HG03354 (cell line): Measurements from ENCODE around the gene SMTNL1.

ENCODE experiments used
- ATAC-seq: cut with Tn5 transposase; IDR thresholded peaks from one replicate; pipeline ENCODE4 v1.9.1; 2021; ENCODE audit warnings: mild to moderate bottlenecking; ENCODE audit not compliant: unreplicated experiment, poor library complexity, severe bottlenecking

SMTNL1 gene

GRCh38 chr11:57542582-57542981 lies 5.2 kb downstream of the SMTNL1 start:
- ATAC-seq = no peak

GRCh38 chr11:57543593-57543992 lies 6.2 kb downstream of the SMTNL1 start:
- ATAC-seq = no peak

GRCh38 chr11:57544566-57544965 lies 7.2 kb downstream of the SMTNL1 start:
- no peak for ATAC-seq

- ATAC-seq = no peak
Observed at GRCh38 chr11:57545883-57546282, 8.5 kb downstream of the SMTNL1 start.

GRCh38 chr11:57546451-57546850 lies 9.1 kb downstream of the SMTNL1 start:
- ATAC-seq = no peak

GRCh38 chr11:57546869-57547475 lies 9.6 kb downstream of the SMTNL1 start:
- ATAC-seq = peak; percentile 64

- peak; percentile 87 for ATAC-seq
Observed at GRCh38 chr11:57547854-57548377, 10.5 kb downstream of the SMTNL1 start.

- ATAC-seq = no peak
Observed at GRCh38 chr11:57549983-57550382, 12.6 kb downstream of the SMTNL1 start.

GRCh38 chr11:57551941-57552340 lies 14.5 kb downstream of the SMTNL1 start:
- ATAC-seq = no peak

GRCh38 chr11:57552479-57552878 lies 15.1 kb downstream of the SMTNL1 start:
- no peak for ATAC-seq

GRCh38 chr11:57555393-57555792 lies 18.0 kb downstream of the SMTNL1 start:
- no peak for ATAC-seq

GRCh38 chr11:57556041-57556440 lies 18.6 kb downstream of the SMTNL1 start:
- no peak for ATAC-seq

- no peak for ATAC-seq
Observed at GRCh38 chr11:57560146-57560545, 22.8 kb downstream of the SMTNL1 start.

GRCh38 chr11:57562596-57562995 lies 25.2 kb downstream of the SMTNL1 start:
- no peak for ATAC-seq

GRCh38 chr11:57566005-57566904 lies 28.9 kb downstream of the SMTNL1 start:
- peak; percentile 67 for ATAC-seq

- peak; percentile 1 for ATAC-seq
Observed at GRCh38 chr11:57566905-57567514, 29.6 kb downstream of the SMTNL1 start.

- ATAC-seq = peak; percentile 79
Observed at GRCh38 chr11:57567515-57568329, 30.3 kb downstream of the SMTNL1 start, which contains the start of gene UBE2L6. Gene UBE2L6, minus strand, starts transcription at chr11:57567672. Its CDS starts 61 bp downstream, at chr11:57567611.

GRCh38 chr11:57568330-57568766 lies 31.0 kb downstream of the SMTNL1 start:
- ATAC-seq = peak; percentile 11

- ATAC-seq = no peak
Observed at GRCh38 chr11:57571606-57572005, 34.2 kb downstream of the SMTNL1 start.
